GM19238 (cell line): Measurements from ENCODE around the gene NR1H2.
A peak's percentile ranks its signal among the peaks of the same experiment; 100 is the strongest.
"Not testable (repeated sequence)": the region's sequence is repeated elsewhere in the genome, so short reads cannot be mapped to it uniquely, and the experiment has no call there.

Experiments used
- DNase-seq: peaks from one replicate; pipeline ENCODE4 v3.0.0; 2011; ENCODE audit warnings: low spot score; ENCODE audit not compliant: insufficient read length

The NR1H2 gene

DNA sequence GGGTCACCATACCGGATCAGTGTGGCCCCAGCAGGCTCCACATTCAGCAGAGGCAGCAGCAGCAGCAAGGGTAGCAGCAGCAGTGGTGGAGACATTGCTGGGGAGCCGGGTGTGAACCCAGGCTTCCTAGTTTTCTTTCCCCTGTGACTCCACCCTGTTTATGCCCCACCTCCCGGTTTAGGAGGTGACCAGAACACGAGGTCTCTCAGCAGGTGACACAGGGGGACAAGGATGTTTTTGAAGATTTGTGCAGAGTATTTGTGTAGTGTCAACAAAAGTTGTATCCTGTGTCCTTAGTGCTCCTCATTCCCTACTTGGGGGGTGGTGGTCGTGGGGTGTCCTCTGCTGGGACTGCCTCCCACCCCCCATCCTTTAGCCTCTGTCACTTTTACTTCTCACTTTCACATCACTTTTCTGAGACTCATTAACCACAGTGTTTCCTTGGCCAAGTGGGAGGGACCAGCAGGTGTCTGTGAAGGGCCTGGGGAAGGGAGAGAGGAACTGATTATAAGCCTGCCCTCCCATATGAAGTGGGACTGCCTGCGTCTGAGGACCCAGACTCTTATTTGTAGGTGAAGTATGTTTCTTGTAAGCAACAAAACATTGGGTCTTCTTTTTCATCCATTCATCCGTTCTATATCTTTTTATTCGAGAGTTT, 31.5 kb upstream of the NR1H2 start:
- DNase-seq, result no peak

DNA sequence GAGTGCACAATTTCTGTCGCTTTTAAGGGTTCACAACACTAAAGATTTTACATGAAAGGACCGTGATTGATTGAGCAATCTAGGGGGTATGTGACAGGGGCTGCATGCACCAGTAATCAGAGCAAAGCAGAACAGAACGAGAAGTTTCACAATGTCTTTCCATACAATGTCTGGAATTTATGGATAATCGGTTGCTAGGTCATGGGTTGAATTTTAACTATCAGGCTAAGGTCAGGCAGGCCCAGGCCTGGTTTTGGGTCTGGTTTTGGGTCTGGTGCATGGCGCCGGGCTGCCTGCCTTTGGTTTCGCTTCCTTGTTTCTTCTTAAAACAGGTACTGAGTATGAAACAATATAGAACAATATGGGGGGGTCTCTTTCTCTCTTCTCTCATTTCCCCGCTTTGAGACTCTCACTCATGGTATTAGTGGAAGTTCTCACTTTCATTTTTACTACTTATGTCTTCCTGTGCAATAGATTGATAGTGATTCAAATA, 29.1 kb upstream of the NR1H2 start:
- DNase-seq, result not testable (repeated sequence)

DNA sequence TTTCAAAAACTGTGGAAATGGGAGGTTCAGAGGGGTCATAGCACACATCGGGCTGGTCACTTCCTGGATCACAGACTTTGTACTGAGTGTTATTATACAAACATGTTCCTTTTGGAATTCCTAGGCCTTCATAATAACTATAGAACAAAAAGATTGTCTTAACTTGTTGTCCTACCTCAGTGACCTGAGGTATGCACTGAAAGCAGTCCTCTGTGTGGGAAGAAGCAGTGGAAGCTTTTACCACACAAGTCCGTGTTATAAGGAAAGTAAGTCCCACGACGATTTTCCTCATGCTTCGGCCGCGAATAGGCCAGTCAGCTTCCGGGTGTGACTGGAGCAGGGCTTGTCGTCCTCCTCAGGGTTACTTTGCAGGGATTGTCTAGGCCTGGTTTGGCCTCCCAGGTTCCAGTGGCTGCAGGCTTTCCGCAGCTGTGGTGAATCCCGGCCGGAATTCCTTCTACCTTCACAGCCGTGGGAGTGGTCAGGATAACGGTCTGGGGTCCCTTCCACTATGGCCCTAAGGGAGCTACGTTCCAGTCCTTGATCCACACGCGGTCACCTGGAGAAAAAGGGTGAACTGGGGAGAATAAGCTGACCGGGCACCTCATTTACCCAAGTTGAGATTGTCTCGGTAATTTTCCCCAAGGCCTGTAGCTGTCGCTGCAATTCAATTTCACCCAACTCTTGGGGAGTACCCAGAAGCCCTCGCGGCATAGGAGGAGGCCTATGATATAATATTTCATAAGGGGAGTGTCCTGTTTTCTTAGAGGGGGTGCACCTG, 26.8 kb upstream of the NR1H2 start:
- no peak for DNase-seq

GRCh38 chr19:50352242-50352641, 24.0 kb upstream of the NR1H2 start:
- no peak for DNase-seq

- not testable (repeated sequence) for DNase-seq
Observed at GRCh38 chr19:50353487-50353880, 22.8 kb upstream of the NR1H2 start.

DNA sequence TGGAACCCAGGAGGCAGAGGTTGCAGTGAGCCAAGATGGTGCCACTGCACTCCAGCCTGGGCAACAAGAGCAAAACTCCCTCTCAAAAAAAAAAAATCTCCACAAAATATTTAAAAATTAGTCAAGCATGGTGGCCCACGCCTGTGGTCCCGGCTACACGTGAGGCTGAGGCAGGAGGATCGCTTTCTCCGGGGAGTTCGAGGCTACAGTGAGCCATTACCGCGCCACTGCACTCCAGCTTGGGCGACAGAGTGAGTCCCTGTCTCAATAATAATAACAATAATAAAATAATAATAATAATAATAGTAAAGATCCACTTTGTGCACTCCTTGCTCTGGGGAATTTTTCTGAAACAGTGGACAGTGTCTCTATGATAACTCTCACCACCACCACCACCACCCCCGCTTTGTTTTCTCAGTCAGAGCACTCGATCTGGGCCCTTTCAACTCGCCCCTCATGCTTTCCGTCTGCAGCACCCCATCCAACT, 19.5 kb upstream of the NR1H2 start:
- no peak for DNase-seq

GRCh38 chr19:50357178-50358100, 18.8 kb upstream of the NR1H2 start:
- DNase-seq, result peak; percentile 46

DNA sequence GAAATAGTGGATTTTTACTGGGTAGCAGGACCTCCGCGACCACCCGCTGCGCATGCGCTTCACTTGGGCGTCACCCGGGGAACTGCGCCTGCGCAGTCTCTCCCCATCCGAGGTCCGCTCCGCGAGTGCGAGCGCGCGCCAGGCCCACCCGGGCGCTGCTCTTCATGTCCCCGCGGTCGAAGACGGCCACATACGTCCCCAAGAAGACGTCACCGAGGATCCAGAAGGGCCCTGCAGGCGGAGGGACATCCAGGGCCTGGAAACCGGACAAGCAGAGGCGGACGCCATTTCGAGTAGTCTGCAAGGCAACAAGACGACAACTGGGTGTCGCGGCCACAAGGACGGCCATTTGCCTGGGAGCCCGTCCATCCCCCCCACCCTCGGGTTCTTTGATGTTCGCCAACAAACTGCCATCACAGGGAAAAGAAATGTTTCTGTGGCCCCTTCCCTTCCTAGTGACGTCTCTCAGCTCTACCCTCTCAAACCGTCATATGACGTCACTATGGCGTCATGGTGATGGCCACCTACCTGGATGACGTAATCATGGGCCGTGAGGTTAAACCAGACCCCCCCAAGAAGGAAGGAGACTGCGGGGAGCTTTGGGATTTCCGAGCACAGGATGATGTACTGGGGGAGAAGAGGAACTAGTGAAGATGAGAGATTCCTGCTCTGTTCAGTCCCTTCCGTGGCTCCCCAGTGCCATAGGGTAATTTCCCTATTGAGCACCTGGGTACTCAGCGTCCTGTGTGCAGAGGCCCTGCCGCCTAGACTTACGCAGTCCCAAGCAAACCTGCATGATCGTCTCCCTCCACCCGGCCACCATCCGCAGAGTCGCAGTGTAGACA, 17.6 kb upstream of the NR1H2 start:
- DNase-seq, result peak; percentile 70

GRCh38 chr19:50359328-50359818, 16.9 kb upstream of the NR1H2 start:
- no peak for DNase-seq

- DNase-seq, result no peak
Observed at GRCh38 chr19:50361290-50362029, 14.8 kb upstream of the NR1H2 start.

- DNase-seq, result no peak
Observed at GRCh38 chr19:50362030-50362412, 14.2 kb upstream of the NR1H2 start.

DNA sequence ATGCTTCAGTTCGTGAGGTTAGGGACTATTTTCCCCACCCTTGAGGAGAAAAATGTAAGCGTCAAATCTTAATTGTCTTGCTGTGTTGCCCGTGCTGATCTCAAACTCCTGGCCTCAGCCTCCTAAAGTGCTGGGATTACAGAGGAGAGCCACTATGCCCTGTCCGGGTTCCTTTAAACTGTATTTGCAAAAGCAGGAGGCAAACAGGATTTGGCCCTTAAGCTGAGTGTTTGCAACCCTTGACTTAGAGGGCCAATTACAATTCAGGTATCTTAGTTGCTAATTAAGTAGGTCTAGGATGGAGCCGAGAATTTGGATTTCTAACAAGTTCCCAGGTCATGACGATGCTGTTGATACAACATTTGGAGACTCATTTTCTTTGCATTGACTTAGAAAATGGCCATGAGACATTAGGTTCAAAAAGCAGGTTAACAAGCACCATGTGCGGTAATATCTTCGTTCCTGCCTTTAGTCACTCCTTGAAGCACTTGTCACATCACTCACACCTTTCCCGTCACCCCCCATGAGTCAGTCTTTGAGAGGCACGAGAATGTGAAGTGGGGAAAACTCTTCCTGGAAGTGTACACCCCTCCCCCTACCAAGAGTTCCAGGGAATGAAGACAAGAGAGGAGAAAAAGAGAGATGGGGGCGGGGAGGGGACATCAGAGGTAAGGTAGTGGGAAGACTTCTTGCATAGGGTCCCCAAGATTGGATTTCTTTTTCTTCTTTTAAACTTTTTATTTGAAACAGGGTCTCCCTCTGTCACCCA, 13.4 kb upstream of the NR1H2 start:
- no peak for DNase-seq

GRCh38 chr19:50365434-50366306, 10.6 kb upstream of the NR1H2 start, which contains the start of gene NAPSA:
TSS of gene NAPSA (minus strand) at chr19:50365639. CDS start at chr19:50365621, 18 bp downstream.
- no peak for DNase-seq

GRCh38 chr19:50368649-50369570, 7.3 kb upstream of the NR1H2 start:
- DNase-seq, result peak; percentile 75

DNA sequence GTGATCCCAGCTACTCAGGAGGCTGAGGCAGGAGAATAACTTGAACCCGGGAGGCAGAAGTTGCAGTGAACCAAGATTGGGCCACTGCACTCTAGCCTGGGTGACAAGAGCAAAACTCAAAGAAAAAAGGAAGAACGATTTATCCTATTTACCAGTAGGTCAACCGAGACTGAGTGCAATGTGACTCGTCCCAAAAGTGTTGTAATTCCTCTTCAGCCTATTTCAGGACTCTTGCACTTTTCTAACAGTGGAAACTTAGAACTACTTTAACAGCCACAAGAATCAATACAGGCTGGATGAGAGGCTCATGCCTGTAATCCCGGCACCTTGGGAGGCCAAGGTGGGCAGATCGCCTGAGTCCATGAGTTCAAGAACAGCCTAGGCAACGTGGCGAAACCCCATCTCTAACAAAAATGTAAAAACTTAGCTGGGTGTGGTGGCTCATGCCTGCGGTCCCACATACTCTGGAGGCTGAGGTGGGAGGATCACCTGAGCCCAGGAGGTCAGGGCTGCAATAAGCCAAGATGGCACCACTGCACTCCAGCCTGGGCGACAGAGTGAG, 4.3 kb upstream of the NR1H2 start:
- DNase-seq, result no peak

DNA sequence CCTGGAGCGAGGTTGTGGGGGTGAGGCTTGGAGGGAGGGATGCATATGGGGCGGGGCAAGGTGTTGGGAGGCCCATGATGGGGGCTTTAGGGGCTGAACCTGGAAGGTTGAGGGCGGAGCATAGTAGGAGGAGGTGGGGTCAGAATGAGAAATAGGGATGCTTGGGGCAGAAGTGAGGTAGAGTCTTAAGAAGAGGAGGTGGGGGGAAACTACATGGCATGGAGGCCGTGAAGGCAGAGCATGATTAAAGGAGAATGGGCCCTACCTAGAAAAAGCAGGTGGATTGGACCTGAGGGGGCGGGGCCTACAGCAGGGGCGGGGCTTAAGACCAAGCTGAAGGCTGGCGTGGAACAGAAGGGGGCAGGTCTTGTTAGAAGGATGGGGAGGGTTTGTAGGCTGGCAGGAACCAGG, 799 bp downstream of the NR1H2 start:
- no peak for DNase-seq

DNA sequence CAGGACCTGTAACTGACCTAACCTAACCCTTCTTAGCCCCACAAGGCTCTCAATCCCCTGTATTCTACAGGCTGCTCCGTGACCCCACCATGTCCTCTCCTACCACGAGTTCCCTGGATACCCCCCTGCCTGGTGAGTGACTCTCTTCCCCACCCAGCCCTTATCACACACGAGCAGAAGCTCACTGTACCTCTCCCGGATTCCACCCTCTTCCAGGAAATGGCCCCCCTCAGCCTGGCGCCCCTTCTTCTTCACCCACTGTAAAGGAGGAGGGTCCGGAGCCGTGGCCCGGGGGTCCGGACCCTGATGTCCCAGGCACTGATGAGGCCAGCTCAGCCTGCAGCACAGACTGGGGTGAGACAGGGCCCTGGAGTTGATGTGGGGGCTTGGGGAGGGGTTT, 1.3 kb downstream of the NR1H2 start:
- no peak for DNase-seq
